ENCODE measurements around the gene PLEKHA6. TPM values are rescaled to one million over a fixed set of nuclear protein-coding genes. Genes with fewer than 3 reads are reported as not detected.

The PLEKHA6 gene
- total and polyA plus RNA-seq, 2 experiments from 2014 or later: 2.8 to 6.2 TPM

DNA sequence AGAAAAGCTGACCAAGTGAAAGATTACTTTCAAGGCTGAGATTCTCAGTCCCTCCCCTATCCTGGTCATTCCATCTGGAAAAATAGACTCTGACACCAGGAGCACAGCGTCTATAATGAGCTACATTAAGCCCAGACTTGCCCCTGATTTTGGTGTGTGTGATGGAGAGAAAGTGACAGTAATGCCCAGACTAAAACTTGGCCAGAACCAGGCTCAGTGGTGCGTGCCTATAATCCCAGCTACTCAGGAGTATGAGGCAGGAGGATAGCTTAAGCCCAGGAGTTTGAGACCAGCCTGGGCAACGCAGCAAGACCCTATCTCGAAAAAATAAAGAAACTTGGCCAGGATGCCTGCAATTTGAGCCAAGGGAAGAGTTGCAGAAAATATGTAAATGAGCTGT, 15.9 kb downstream of the PLEKHA6 start:
- Mint-ChIP-seq H3K27ac (no peak overlapping the region), H3K4me1 (peaks cover 64% of the 10 kb centered on the region), H3K9me3 (no peaks in the 10 kb centered on the region), H3K36me3 (ENCODE audit: low read depth) (no peaks in the 10 kb centered on the region), H3K27me3 (ENCODE audit: insufficient read depth, low read depth, poor library complexity) (peaks cover 14% of the 10 kb centered on the region), H3K4me3 (no peak overlapping the region)
- Histone ChIP-seq H3K4me1 (ENCODE audit: insufficient read depth) (peaks cover 35% of the 10 kb centered on the region), H3K9me2 (ENCODE audit: insufficient read depth) (peaks cover 5% of the 10 kb centered on the region; the same call in 1 of the 2 replicates), H3K4me2 (no peak overlapping the region), H4K20me1 (replicated peaks; ENCODE audit: insufficient read depth) (no peaks in the 10 kb centered on the region), H3K36me3 (ENCODE audit: insufficient read depth) (no peaks in the 10 kb centered on the region), H3K4me3 (no peak overlapping the region), H3K27ac (ENCODE audit: low read depth) (no peak overlapping the region), H3K79me2 (replicated peaks; ENCODE audit: insufficient read depth) (no peaks in the 10 kb centered on the region), H3K27me3 (ENCODE audit: insufficient read depth) (no peaks in the 10 kb centered on the region), H2AFZ (no peak overlapping the region), H3F3A (replicated peaks; ENCODE audit: low read depth) (no peaks in the 10 kb centered on the region)
- no peak for TF ChIP-seq ZNF331 (CRISPR knock-in tag; IDR thresholded peaks at IDR 0.05; ENCODE audit: low read depth)
- no peak for TF ChIP-seq NANOG (IDR thresholded peaks at IDR 0.05; ENCODE audit: borderline replicate concordance)
- TF ChIP-seq ETS1 (IDR thresholded peaks at IDR 0.05): no peak
- TF ChIP-seq EZH2 (IDR thresholded peaks at IDR 0.05; ENCODE audit: low read depth, unreplicated experiment): no peak
- TF ChIP-seq EZH2phosphoT487 (IDR thresholded peaks at IDR 0.05; ENCODE audit: unreplicated experiment): no peak
- TF ChIP-seq CREB1 (CRISPR knock-in tag; IDR thresholded peaks at IDR 0.05; ENCODE audit: low read depth): no peak
- no peak for TF ChIP-seq JUNB (IDR thresholded peaks at IDR 0.05; ENCODE audit: unreplicated experiment)
- no peak for TF ChIP-seq STAT1 (IDR thresholded peaks at IDR 0.05; ENCODE audit: unreplicated experiment)
- TF ChIP-seq ZNF114 (CRISPR knock-in tag; IDR thresholded peaks at IDR 0.05): no peak
- TF ChIP-seq, protein P1, sequence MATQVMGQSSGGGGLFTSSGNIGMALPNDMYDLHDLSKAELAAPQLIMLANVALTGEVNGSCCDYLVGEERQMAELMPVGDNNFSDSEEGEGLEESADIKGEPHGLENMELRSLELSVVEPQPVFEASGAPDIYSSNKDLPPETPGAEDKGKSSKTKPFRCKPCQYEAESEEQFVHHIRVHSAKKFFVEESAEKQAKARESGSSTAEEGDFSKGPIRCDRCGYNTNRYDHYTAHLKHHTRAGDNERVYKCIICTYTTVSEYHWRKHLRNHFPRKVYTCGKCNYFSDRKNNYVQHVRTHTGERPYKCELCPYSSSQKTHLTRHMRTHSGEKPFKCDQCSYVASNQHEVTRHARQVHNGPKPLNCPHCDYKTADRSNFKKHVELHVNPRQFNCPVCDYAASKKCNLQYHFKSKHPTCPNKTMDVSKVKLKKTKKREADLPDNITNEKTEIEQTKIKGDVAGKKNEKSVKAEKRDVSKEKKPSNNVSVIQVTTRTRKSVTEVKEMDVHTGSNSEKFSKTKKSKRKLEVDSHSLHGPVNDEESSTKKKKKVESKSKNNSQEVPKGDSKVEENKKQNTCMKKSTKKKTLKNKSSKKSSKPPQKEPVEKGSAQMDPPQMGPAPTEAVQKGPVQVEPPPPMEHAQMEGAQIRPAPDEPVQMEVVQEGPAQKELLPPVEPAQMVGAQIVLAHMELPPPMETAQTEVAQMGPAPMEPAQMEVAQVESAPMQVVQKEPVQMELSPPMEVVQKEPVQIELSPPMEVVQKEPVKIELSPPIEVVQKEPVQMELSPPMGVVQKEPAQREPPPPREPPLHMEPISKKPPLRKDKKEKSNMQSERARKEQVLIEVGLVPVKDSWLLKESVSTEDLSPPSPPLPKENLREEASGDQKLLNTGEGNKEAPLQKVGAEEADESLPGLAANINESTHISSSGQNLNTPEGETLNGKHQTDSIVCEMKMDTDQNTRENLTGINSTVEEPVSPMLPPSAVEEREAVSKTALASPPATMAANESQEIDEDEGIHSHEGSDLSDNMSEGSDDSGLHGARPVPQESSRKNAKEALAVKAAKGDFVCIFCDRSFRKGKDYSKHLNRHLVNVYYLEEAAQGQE (IDR thresholded peaks at IDR 0.05; ENCODE audit: unreplicated experiment): no peak
- TF ChIP-seq ZNF462 (CRISPR knock-in tag; IDR thresholded peaks at IDR 0.05): no peak
- TF ChIP-seq POLR2AphosphoS5 (IDR thresholded peaks at IDR 0.05; ENCODE audit: low read depth): no peak
- DNase-seq (ENCODE audit: low spot score) (no peak), ATAC-seq (no peak)

Measured in GM23338 (cell line).